Activated T-cell treated with anti-CD3 and anti-CD28 coated beads, Interleukin-2, amount 50 U/mL, for 24 hours (primary cell): ENCODE measurements around the gene MAP4K2.

Experiments
- DNase-seq: peaks from one replicate; pipeline ENCODE4 v3.0.0-alpha.2; 2020
- H3K27ac Mint-ChIP-seq: 2 replicates; pipeline ENCODE4 v1.8.0; 2020; ENCODE audit warnings: mild to moderate bottlenecking, mixed read lengths
- H3K27me3 Mint-ChIP-seq: 2 replicates; pipeline ENCODE4 v1.8.0; 2020; ENCODE audit warnings: mixed read lengths
- H3K36me3 Mint-ChIP-seq: 2 replicates; pipeline ENCODE4 v1.8.0; 2020; ENCODE audit warnings: low read depth, mixed read lengths
- H3K4me1 Mint-ChIP-seq: 2 replicates; pipeline ENCODE4 v1.8.0; 2020; ENCODE audit warnings: low read depth, mixed read lengths
- H3K4me3 Mint-ChIP-seq: 2 replicates; pipeline ENCODE4 v1.8.0; 2020; ENCODE audit warnings: mild to moderate bottlenecking, moderate library complexity, mixed read lengths
- H3K9me3 Mint-ChIP-seq: 2 replicates; pipeline ENCODE4 v1.8.0; 2020; ENCODE audit warnings: mixed read lengths

Gene MAP4K2

DNA sequence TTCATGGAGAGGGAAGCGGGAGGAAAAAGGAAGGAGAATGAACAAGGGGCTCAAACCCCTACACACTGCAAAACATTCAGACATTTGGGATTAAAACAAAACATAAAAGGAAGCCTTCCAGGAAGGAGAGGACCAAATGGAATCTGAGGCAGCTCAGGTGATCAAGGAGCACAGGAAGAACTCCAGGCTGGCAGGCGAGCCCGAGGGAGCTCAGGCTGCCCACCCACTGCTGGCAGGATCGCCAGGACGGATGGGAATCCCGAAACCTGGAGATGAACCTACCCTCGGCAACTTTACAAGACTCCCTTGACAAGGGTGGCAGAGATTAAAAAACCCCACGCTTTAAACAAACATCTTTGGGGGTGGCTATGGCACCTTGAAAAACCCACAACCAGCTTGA lies 38.3 kb downstream of the MAP4K2 start:
- no peaks in the 10 kb centered on the region for H3K9me3 Mint-ChIP-seq
- peaks cover 89% of the 10 kb centered on the region for H3K36me3 Mint-ChIP-seq
- peaks cover 89% of the 10 kb centered on the region for H3K4me1 Mint-ChIP-seq
- H3K27me3 Mint-ChIP-seq = no peaks in the 10 kb centered on the region
- peak overlapping the region; percentile 58 for H3K4me3 Mint-ChIP-seq
- DNase-seq = peak; percentile 24
- peak overlapping the region; percentile 90 for H3K27ac Mint-ChIP-seq

GRCh38 chr11:64764040-64764611 lies 38.9 kb downstream of the MAP4K2 start:
- peaks cover 84% of the 10 kb centered on the region for H3K36me3 Mint-ChIP-seq
- H3K9me3 Mint-ChIP-seq = no peaks in the 10 kb centered on the region
- H3K4me1 Mint-ChIP-seq = peaks cover 89% of the 10 kb centered on the region
- H3K4me3 Mint-ChIP-seq = peak overlapping the region; percentile 58
- H3K27me3 Mint-ChIP-seq = no peaks in the 10 kb centered on the region
- peak; percentile 57 for DNase-seq
- peak overlapping the region; percentile 90 for H3K27ac Mint-ChIP-seq

DNA sequence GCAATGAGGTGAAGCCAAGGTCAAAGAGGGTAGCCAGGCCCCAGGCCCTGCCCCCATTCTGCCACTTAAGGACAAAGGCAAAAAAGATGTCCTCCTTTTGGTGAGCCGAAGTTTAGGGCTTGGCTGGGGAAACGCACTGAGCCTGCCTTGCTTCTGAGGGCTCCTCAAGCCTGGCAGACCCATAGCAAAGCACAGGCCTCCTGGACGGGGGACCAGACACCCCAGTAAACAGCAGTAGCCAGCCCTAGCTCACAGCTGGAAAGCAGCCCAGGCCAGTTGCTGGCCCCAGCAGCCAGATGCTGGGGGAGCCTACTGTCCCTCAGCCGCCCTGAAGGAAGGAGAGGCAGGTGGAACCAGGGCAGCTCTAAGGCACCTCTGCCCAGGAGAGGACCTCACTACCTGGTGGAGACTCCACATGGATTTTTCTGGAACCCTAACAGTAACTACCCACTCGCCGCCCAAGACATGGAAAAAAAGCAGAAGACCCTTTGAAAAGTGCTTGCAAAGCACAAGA lies 39.4 kb downstream of the MAP4K2 start:
- peaks cover 84% of the 10 kb centered on the region for H3K4me1 Mint-ChIP-seq
- peak overlapping the region; percentile 90 for H3K27ac Mint-ChIP-seq
- peaks cover 78% of the 10 kb centered on the region for H3K36me3 Mint-ChIP-seq
- no peaks in the 10 kb centered on the region for H3K27me3 Mint-ChIP-seq
- peak overlapping the region; percentile 58 for H3K4me3 Mint-ChIP-seq
- no peaks in the 10 kb centered on the region for H3K9me3 Mint-ChIP-seq
- DNase-seq = peak; percentile 55

DNA sequence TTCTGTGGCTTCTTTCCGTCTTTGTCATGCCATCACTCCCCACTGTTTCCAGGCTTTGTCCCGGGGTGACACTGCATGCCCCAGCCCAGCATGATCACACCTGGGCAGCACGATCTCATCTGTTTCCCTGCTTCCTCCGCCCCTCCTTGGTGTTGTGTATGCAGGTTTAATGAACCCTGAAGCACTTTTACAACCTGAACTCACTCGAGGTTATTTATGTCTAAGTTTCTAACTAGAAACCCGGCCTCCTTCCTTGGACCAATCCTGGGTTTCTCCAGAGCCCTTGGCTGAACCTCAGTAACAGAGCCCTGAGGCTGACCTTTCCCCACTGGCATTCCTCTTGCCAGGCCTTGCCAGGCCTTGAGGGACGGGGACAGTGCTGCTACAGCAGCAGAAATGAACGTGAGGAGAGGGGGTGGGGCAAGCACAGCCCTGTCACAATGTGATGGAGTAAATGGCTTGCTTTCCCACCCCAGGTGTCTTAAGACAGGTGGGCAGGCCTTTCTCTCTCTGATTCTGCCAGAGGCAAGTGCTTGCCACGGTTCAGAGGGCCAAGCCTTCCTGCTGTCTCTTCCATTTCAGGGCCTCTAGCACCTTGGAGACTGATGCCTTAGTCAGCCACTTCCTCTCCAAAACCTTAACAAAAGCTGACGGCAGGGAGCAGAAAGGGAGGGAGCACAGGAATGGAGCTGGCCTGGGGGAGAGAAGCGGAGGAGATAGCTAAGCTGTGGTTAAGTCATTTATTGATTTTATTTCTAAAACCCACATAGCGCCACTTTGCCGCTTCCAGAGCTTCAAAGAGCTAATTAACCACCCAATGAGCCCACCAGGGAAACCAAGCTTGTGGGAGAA lies 40.1 kb downstream of the MAP4K2 start:
- no peak for DNase-seq
- no peaks in the 10 kb centered on the region for H3K27me3 Mint-ChIP-seq
- H3K36me3 Mint-ChIP-seq = peaks cover 71% of the 10 kb centered on the region

GRCh38 chr11:64762277-64762673 lies 40.7 kb downstream of the MAP4K2 start:
- DNase-seq = peak; percentile 48
- H3K27ac Mint-ChIP-seq = peak overlapping the region; percentile 90
- peaks cover 71% of the 10 kb centered on the region for H3K4me1 Mint-ChIP-seq
- H3K4me3 Mint-ChIP-seq = no peak overlapping the region
- peaks cover 67% of the 10 kb centered on the region for H3K36me3 Mint-ChIP-seq
- H3K27me3 Mint-ChIP-seq = no peaks in the 10 kb centered on the region
- H3K9me3 Mint-ChIP-seq = no peaks in the 10 kb centered on the region

More for the DNA sequence above, 40.1 kb downstream of the MAP4K2 start:
- Mint-ChIP-seq H3K4me3 (no peak overlapping the region), H3K9me3 (no peaks in the 10 kb centered on the region), H3K4me1 (peaks cover 77% of the 10 kb centered on the region), H3K27ac (peak overlapping the region; percentile 90)

GRCh38 chr11:64760759-64761420 lies 42.1 kb downstream of the MAP4K2 start:
- Mint-ChIP-seq H3K27me3 (no peaks in the 10 kb centered on the region), H3K4me3 (no peak overlapping the region), H3K9me3 (no peaks in the 10 kb centered on the region), H3K36me3 (peaks cover 58% of the 10 kb centered on the region), H3K4me1 (peaks cover 60% of the 10 kb centered on the region), H3K27ac (peak overlapping the region; percentile 90)
- DNase-seq = no peak

GRCh38 chr11:64759722-64760719 lies 43.0 kb downstream of the MAP4K2 start, which contains the start of gene PYGM:
Gene PYGM (minus strand): TSS chr11:64759974. CDS start chr11:64759898, 76 bp downstream.
- no peak for DNase-seq
- H3K4me3 Mint-ChIP-seq = peak within 1 kb of the TSS; percentile 13

DNA sequence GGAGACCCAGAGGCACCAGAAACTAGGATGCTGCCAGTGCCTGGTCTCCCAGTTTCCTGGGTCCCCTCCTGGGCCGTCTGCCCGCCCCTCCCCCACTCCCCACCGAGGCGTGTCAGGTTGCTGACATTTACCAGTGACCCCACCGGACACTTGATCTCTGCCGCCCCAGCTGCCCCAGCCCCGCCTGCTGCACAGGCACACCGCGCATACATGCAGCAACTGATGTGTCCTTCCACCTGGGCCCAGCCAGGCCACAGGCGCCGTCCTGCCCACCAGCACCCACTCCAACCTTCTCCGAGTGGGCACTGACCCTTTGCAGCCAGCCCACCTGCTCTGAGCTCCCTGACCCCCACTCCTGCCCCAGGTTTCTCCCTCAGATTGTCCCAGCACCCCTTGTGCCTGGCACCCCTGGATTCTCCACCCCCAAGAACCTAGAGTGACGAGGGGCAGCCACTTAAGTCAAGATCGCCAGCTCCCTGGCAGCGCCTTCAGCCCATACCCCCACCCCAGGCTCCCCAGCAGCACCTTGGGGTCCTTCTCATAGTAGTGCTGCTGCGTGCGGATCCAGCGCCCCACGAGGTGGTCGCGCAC lies 43.8 kb downstream of the MAP4K2 start:
- H3K27me3 Mint-ChIP-seq = no peaks in the 10 kb centered on the region
- no peaks in the 10 kb centered on the region for H3K9me3 Mint-ChIP-seq
- H3K36me3 Mint-ChIP-seq = peaks cover 42% of the 10 kb centered on the region
- H3K4me1 Mint-ChIP-seq = peaks cover 45% of the 10 kb centered on the region
- no peak overlapping the region for H3K4me3 Mint-ChIP-seq
- no peak for DNase-seq
- H3K27ac Mint-ChIP-seq = peak overlapping the region; percentile 90

More at GRCh38 chr11:64759722-64760719, 43.0 kb downstream of the MAP4K2 start, which contains the start of gene PYGM:
- Mint-ChIP-seq H3K27me3 (no peaks in the 10 kb centered on the region), H3K9me3 (no peaks in the 10 kb centered on the region), H3K4me1 (peaks cover 53% of the 10 kb centered on the region), H3K36me3 (peaks cover 50% of the 10 kb centered on the region), H3K27ac (peak within 1 kb of the TSS; percentile 90)

- H3K27me3 Mint-ChIP-seq = no peaks in the 10 kb centered on the region
- H3K4me1 Mint-ChIP-seq = peaks cover 38% of the 10 kb centered on the region
- H3K27ac Mint-ChIP-seq = no peak overlapping the region
- DNase-seq = no peak
- peaks cover 39% of the 10 kb centered on the region for H3K36me3 Mint-ChIP-seq
- no peaks in the 10 kb centered on the region for H3K9me3 Mint-ChIP-seq
- no peak overlapping the region for H3K4me3 Mint-ChIP-seq
Observed at GRCh38 chr11:64758330-64759079, 44.5 kb downstream of the MAP4K2 start.

DNA sequence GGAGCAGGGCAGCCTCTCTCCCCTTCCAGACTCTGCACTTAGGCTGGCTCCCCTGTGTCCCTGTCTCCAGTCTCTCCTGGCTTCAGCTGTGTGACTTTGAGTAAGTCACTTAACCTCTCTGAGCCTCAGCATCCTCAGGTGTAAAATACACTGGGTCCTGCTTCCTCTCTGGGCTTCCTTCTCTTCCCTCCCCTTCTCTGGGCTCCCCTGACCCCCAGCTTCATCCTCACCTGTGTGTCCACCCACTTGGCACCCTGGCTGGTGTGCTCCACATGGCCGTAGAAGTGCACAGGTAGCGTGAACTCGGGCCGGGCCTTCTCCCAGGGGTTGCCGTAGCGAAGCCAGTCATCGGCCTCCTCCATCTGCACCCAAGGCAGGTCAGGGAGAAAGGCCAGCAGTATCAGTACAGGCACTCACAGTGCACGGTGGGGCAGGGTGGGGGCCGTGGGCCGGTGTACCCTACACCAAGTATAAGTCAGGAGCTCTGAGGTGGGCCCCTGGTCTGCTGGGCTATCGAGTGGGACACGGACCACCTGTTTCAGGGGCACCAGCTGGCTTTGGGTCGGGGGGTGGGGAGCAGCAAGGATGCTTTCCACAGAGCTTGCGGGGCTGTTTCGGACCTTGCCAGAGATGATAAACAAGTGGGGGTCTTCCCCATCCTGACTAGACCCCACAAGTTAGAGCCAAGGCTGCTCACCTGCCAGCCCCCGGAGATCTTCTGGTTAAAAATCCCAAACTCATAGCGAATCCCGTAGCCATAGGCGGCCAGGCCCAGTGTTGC lies 45.3 kb downstream of the MAP4K2 start:
- Mint-ChIP-seq H3K4me3 (no peak overlapping the region), H3K4me1 (peaks cover 32% of the 10 kb centered on the region), H3K9me3 (no peaks in the 10 kb centered on the region), H3K36me3 (peaks cover 39% of the 10 kb centered on the region), H3K27ac (peak overlapping the region; percentile 63), H3K27me3 (no peaks in the 10 kb centered on the region)
- DNase-seq = no peak

DNA sequence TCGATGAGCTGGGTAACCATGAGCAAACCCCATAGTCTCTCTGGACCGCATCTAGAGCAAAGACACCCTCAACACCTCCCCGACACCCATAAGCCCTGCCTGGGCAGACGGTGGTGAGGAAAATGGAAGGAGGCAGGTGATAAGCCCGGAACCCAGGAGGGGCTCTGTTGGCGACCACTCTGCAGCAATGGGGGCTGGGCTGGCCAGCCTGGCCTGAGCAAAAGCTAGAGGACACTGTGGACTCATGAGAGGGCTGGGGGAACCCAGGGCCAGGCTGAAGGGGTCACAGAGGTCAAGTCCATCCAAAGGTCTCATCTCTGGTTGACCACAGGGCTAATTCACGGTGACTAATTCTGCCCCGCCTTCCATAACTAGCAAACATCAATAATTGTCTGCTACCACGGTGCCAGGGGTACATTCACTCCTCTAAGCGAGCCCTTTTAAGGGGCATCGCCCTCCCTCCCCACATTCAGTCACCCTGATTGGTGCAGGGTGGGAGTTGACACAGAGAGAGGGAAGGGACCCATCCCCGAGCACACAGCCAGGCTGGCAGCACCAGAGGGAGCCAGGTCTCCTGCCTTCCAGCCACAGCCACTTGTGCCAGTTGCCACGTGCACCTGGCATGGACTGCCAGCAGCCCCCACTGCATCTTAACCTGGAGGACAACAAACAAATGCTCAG lies 47.2 kb downstream of the MAP4K2 start:
- H3K4me3 Mint-ChIP-seq = no peak overlapping the region
- DNase-seq = no peak
- peaks cover 21% of the 10 kb centered on the region for H3K4me1 Mint-ChIP-seq

More for the DNA sequence above, 47.2 kb downstream of the MAP4K2 start:
- H3K27ac Mint-ChIP-seq = peak overlapping the region; percentile 22
- peaks cover 38% of the 10 kb centered on the region for H3K36me3 Mint-ChIP-seq
- no peaks in the 10 kb centered on the region for H3K27me3 Mint-ChIP-seq
- H3K9me3 Mint-ChIP-seq = no peaks in the 10 kb centered on the region
